CD4-positive, alpha-beta T cell (primary cell): ENCODE data around the gene CCDC157. TPM values are rescaled to one million over a fixed set of nuclear protein-coding genes. Genes with fewer than 3 reads are reported as not detected.
A peak's percentile ranks its signal among the peaks of the same experiment; 100 is the strongest.
"Not testable (repeated sequence)": the region's sequence is repeated elsewhere in the genome, so short reads cannot be mapped to it uniquely, and the experiment has no call there.

Experiments used
- ATAC-seq: fragments of 200-7000 bp; cut with Tn5 transposase; one replicate; pipeline ENCODE4 v1.10.0; 2022; ENCODE audit warnings: mild to moderate bottlenecking; ENCODE audit not compliant: poor library complexity
- CTCF ChIA-PET: fragments of 350-600 bp; sonication (Branson Sonifier 250); formaldehyde crosslinking; loops from one replicate; lab custom pipeline; 2021; ENCODE audit warnings: antibody characterized with exemption, inconsistent platforms; lab: Charles Lee
- POLR2A ChIA-PET: fragments of 350-600 bp; sonication (Branson Sonifier 250); formaldehyde crosslinking; loops from one replicate; lab custom pipeline; 2021; ENCODE audit warnings: antibody characterized with exemption, inconsistent platforms; lab: Charles Lee
- DNase-seq, 14 experiments: peaks; one replicate each; pipeline ENCODE4 v3.0.0-alpha.2; 2013 to 2020; ENCODE audit warnings: mixed read lengths in 2 of 14
- H3K27ac ChIP-seq, 2 donors: one replicate each; pipeline versions ENCODE4 v1.5.1 to v1.7.0; 2013; ENCODE audit warnings: low read length in 2 of 2, low read depth in 1 of 2, mild to moderate bottlenecking in 1 of 2
- H3K27me3 ChIP-seq, 2 experiments: 1 replicate in 1 of 2; 2 replicates in 1 of 2; pipeline versions ENCODE4 v1.6.1 to v1.7.0; 2013; ENCODE audit warnings: low read length in 2 of 2, control low read depth in 1 of 2, mild to moderate bottlenecking in 1 of 2, moderate library complexity in 1 of 2; ENCODE audit not compliant: insufficient read depth in 2 of 2, control insufficient read depth in 1 of 2
- H3K36me3 ChIP-seq: one replicate; pipeline ENCODE4 v1.6.1; 2013; ENCODE audit warnings: low read length, control low read depth; ENCODE audit not compliant: insufficient read depth
- H3K4me1 ChIP-seq: one replicate; pipeline ENCODE4 v1.6.1; 2013; ENCODE audit warnings: low read length, control low read depth; ENCODE audit not compliant: insufficient read depth
- H3K4me3 ChIP-seq: one replicate; pipeline ENCODE4 v1.5.1; 2013; ENCODE audit warnings: mild to moderate bottlenecking, low read length, moderate library complexity
- H3K9me3 ChIP-seq, 2 experiments: 1 replicate in 1 of 2; 2 replicates in 1 of 2; pipeline versions ENCODE4 v1.6.1 to v1.7.0; 2013; ENCODE audit warnings: low read length in 2 of 2, mild to moderate bottlenecking in 2 of 2, control low read depth in 1 of 2, moderate library complexity in 1 of 2; ENCODE audit not compliant: control insufficient read depth in 1 of 2, insufficient read depth in 1 of 2
- H3K27ac Mint-ChIP-seq: one replicate; pipeline ENCODE4 v1.8.0; 2020; ENCODE audit warnings: mixed read lengths
- H3K27me3 Mint-ChIP-seq: one replicate; pipeline ENCODE4 v1.8.0; 2021; ENCODE audit warnings: mixed read lengths
- H3K36me3 Mint-ChIP-seq: one replicate; pipeline ENCODE4 v1.8.0; 2021; ENCODE audit warnings: low read depth, mixed read lengths
- H3K4me1 Mint-ChIP-seq: one replicate; pipeline ENCODE4 v1.8.0; 2021; ENCODE audit warnings: low read depth, mixed read lengths
- H3K4me3 Mint-ChIP-seq: one replicate; pipeline ENCODE4 v1.8.0; 2020; ENCODE audit warnings: mild to moderate bottlenecking, mixed read lengths
- H3K9me3 Mint-ChIP-seq: one replicate; pipeline ENCODE4 v1.8.0; 2020; ENCODE audit warnings: mixed read lengths
- CTCF ChIP-seq: fragments of 200-600 bp; IDR thresholded peaks from one replicate; pipeline ENCODE4 v1.8.0; 2022; ENCODE audit warnings: antibody characterized with exemption, mild to moderate bottlenecking
- intact Hi-C, 2 experiments: fragments of 100-400 bp; cut with DNase I in 1 of 2; cut with micrococcal nuclease in 1 of 2; formaldehyde crosslinking; loops; one replicate each; pipeline versions ENCODE4 v1.15.1 to v1.9.0; 2023 to 2025; cut with DNase I, micrococcal nuclease
- total RNA-seq, 174 experiments: library from RNA in 2 of 174; stranded (reverse) in 2 of 174; gene quantifications; one replicate each; pipeline ENCODE4 v1.2.3 and lab custom pipeline; 2021 to 2026

CCDC157 gene
- total RNA-seq, 2 experiments from 2014 or later: 8.3 to 10.1 TPM

GRCh38 chr22:30398685-30399680, 42.2 kb downstream of the CCDC157 start:
- CTCF ChIA-PET: no interaction called here
- ATAC-seq: no peak
- Histone ChIP-seq H3K4me1 (peaks cover 35% of the 10 kb centered on the region), H3K27ac (peak overlapping the region in 1 of 2 donors; percentile 47), H3K4me3 (peak overlapping the region; percentile 68), H3K36me3 (no peaks in the 10 kb centered on the region), H3K9me3 (no peaks in the 10 kb centered on the region), H3K27me3 (peaks cover 0 to 2% of the 10 kb centered on the region in 2 experiments)
- Mint-ChIP-seq H3K9me3 (no peaks in the 10 kb centered on the region), H3K27me3 (no peaks in the 10 kb centered on the region), H3K4me1 (peaks cover 49% of the 10 kb centered on the region), H3K36me3 (peaks cover 5% of the 10 kb centered on the region), H3K27ac (peak overlapping the region; percentile 82), H3K4me3 (peak overlapping the region; percentile 89)
- TF ChIP-seq CTCF: no peak
- POLR2A ChIA-PET: interaction anchor here (0.6 to 7.9 kb wide), 5 partner anchors 14 to 112 kb away, joined by 3 to 112 read pairs (median 3); partner anchors contain the start of genes CASTOR1 and MTFP1
- peak in 1 of 14 experiments; percentile 30 for DNase-seq
- intact Hi-C loops: loop anchor here (10.0 kb wide), 2 partner anchors 206 to 356 kb away; partner anchors contain the start of gene TCN2 (in 1 of the 2)

GRCh38 chr22:30399718-30400117, 42.9 kb downstream of the CCDC157 start:
- Histone ChIP-seq H3K4me3 (no peak overlapping the region), H3K4me1 (peaks cover 35% of the 10 kb centered on the region), H3K36me3 (no peaks in the 10 kb centered on the region), H3K27ac (peak overlapping the region in 1 of 2 donors; percentile 47), H3K9me3 (no peaks in the 10 kb centered on the region), H3K27me3 (peaks cover 0 to 2% of the 10 kb centered on the region in 2 experiments)
- Mint-ChIP-seq H3K4me1 (peaks cover 49% of the 10 kb centered on the region), H3K4me3 (peak overlapping the region; percentile 34), H3K27me3 (no peaks in the 10 kb centered on the region), H3K36me3 (peaks cover 13% of the 10 kb centered on the region), H3K9me3 (no peaks in the 10 kb centered on the region), H3K27ac (peak overlapping the region; percentile 82)
- ATAC-seq: no peak
- CTCF ChIA-PET: no interaction called here
- no peak for TF ChIP-seq CTCF
- POLR2A ChIA-PET: interaction anchor here (1.0 to 7.9 kb wide), 3 partner anchors 25 to 112 kb away, joined by 3 to 112 read pairs (median 3); partner anchors contain the start of gene MTFP1
- intact Hi-C loops: loop anchor here (10.0 kb wide), 2 partner anchors 205 to 355 kb away; partner anchors contain the start of gene TCN2 (in 1 of the 2)
- DNase-seq: no peak

- ATAC-seq (no peak), DNase-seq (no peak)
- ChIA-PET CTCF (no interaction called here), POLR2A (interaction anchor here (7.9 kb wide), 1 partner anchor 25 kb away, joined by 112 read pairs; the partner anchor contains the start of gene MTFP1)
- peak overlapping the region; percentile 47 for H3K27ac Mint-ChIP-seq
- Histone ChIP-seq H3K4me3 (no peak overlapping the region), H3K27me3 (peaks cover 0 to 2% of the 10 kb centered on the region in 2 experiments), H3K27ac (no peak overlapping the region), H3K36me3 (no peaks in the 10 kb centered on the region), H3K4me1 (peaks cover 35% of the 10 kb centered on the region), H3K9me3 (no peaks in the 10 kb centered on the region)
- no peaks in the 10 kb centered on the region for H3K9me3 Mint-ChIP-seq
- H3K4me3 Mint-ChIP-seq: peak overlapping the region; percentile 31
- peaks cover 17% of the 10 kb centered on the region for H3K36me3 Mint-ChIP-seq
- intact Hi-C loops: no loop called here
- H3K27me3 Mint-ChIP-seq: no peaks in the 10 kb centered on the region
- H3K4me1 Mint-ChIP-seq: peaks cover 49% of the 10 kb centered on the region
- TF ChIP-seq CTCF: no peak
Observed at GRCh38 chr22:30400159-30400558, 43.4 kb downstream of the CCDC157 start.

GRCh38 chr22:30401024-30401423, 44.2 kb downstream of the CCDC157 start:
- H3K4me3 Mint-ChIP-seq, H3K27me3 ChIP-seq, intact Hi-C loops, H3K27me3 Mint-ChIP-seq, CTCF ChIA-PET, DNase-seq, H3K4me3 ChIP-seq, H3K9me3 ChIP-seq, H3K9me3 Mint-ChIP-seq, H3K27ac Mint-ChIP-seq, H3K27ac ChIP-seq, H3K36me3 ChIP-seq, ATAC-seq: not testable (repeated sequence)
- H3K4me1 Mint-ChIP-seq: peaks cover 44% of the 10 kb centered on the region
- H3K36me3 Mint-ChIP-seq: peaks cover 26% of the 10 kb centered on the region
- POLR2A ChIA-PET: interaction anchor here (2.8 to 7.9 kb wide), 2 partner anchors 13 to 24 kb away, joined by 13 to 112 read pairs; partner anchors contain the start of gene MTFP1
- peaks cover 30% of the 10 kb centered on the region for H3K4me1 ChIP-seq
